Subcutaneous abdominal adipose tissue (tissue), 5 donors: Measurements from ENCODE around the gene CCSER1.
A peak's percentile ranks its signal among the peaks of the same experiment; 100 is the strongest.
"Not testable (repeated sequence)": the region's sequence is repeated elsewhere in the genome, so short reads cannot be mapped to it uniquely, and the experiment has no call there.

ENCODE experiments used
- H3K27ac ChIP-seq: one replicate; pipeline ENCODE4 v1.7.0; 2013; ENCODE audit warnings: low read depth, mild to moderate bottlenecking, inconsistent platforms, low read length, moderate library complexity
- H3K27me3 ChIP-seq, 5 donors: one replicate each; pipeline ENCODE4 v1.7.0; 2013; ENCODE audit warnings: low read length in 5 of 5, inconsistent platforms in 1 of 5; ENCODE audit not compliant: control insufficient read depth in 5 of 5, insufficient read depth in 4 of 5
- H3K36me3 ChIP-seq, 5 donors: one replicate each; pipeline ENCODE4 v1.7.0; 2013; ENCODE audit warnings: low read length in 5 of 5; ENCODE audit not compliant: control insufficient read depth in 5 of 5, insufficient read depth in 5 of 5
- H3K4me1 ChIP-seq, 5 donors: one replicate each; pipeline ENCODE4 v1.7.0; 2013; ENCODE audit warnings: low read length in 5 of 5, mild to moderate bottlenecking in 3 of 5, moderate library complexity in 1 of 5; ENCODE audit not compliant: control insufficient read depth in 5 of 5, insufficient read depth in 5 of 5
- H3K4me3 ChIP-seq, 5 donors: one replicate each; pipeline ENCODE4 v1.7.0; 2013; ENCODE audit warnings: low read length in 5 of 5, low read depth in 1 of 5
- H3K9ac ChIP-seq, 5 donors: one replicate each; pipeline ENCODE4 v1.7.0; 2013; ENCODE audit warnings: low read length in 5 of 5, mild to moderate bottlenecking in 4 of 5, moderate library complexity in 3 of 5
- H3K9me3 ChIP-seq, 5 donors: one replicate each; pipeline ENCODE4 v1.7.0; 2013; ENCODE audit warnings: low read length in 5 of 5; ENCODE audit not compliant: control insufficient read depth in 5 of 5
- donor health status: healthy.
- donor health status: healthy.
- donor health status: healthy.
- donor health status: healthy.
- donor health status: healthy.

Gene CCSER1

GRCh38 chr4:91127192-91127591 is 1000.0 kb downstream of the CCSER1 start:
- H3K4me3 ChIP-seq: no peak overlapping the region

GRCh38 chr4:91127831-91128230 is 1000.6 kb downstream of the CCSER1 start:
- no peaks in the 10 kb centered on the region for H3K27me3 ChIP-seq
- H3K4me1 ChIP-seq: no peaks in the 10 kb centered on the region
- H3K4me3 ChIP-seq: no peak overlapping the region
- H3K27ac ChIP-seq: no peak overlapping the region
- H3K9ac ChIP-seq: no peak overlapping the region
- no peaks in the 10 kb centered on the region for H3K9me3 ChIP-seq
- H3K36me3 ChIP-seq: no peaks in the 10 kb centered on the region

More at GRCh38 chr4:91127192-91127591, 1000.0 kb downstream of the CCSER1 start:
- Histone ChIP-seq H3K9me3 (no peaks in the 10 kb centered on the region), H3K27ac (no peak overlapping the region), H3K36me3 (no peaks in the 10 kb centered on the region), H3K9ac (no peak overlapping the region), H3K27me3 (no peaks in the 10 kb centered on the region), H3K4me1 (no peaks in the 10 kb centered on the region)

DNA sequence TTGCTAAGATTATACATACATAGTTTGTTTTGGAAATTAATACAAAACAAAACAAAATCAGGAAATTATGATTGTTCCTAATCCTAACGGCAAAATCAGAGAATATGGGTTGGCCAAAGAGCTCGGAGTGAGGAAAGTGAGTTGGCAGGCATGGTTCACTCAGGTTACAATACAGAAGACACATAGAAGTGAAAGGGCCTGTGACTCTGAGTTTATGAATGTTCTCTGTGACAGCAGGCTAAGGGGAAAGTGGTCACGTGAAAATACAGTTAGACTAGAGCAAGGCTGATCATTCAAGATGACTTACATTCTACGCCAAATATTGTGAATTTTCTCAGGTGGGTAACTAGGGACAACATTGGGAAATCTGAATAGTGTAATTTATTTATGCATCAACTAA is 1001.3 kb downstream of the CCSER1 start:
- H3K27me3 ChIP-seq: no peaks in the 10 kb centered on the region
- no peaks in the 10 kb centered on the region for H3K9me3 ChIP-seq
- no peaks in the 10 kb centered on the region for H3K36me3 ChIP-seq
- H3K27ac ChIP-seq: no peak overlapping the region
- no peak overlapping the region for H3K9ac ChIP-seq
- no peaks in the 10 kb centered on the region for H3K4me1 ChIP-seq
- H3K4me3 ChIP-seq: no peak overlapping the region

GRCh38 chr4:91147067-91147466 is 1019.9 kb downstream of the CCSER1 start:
- Histone ChIP-seq H3K9ac (no peak overlapping the region), H3K9me3 (peaks cover 0 to 11% (median 4%) of the 10 kb centered on the region in 5 donors), H3K27me3 (no peaks in the 10 kb centered on the region), H3K27ac (no peak overlapping the region), H3K36me3 (no peaks in the 10 kb centered on the region), H3K4me1 (no peaks in the 10 kb centered on the region), H3K4me3 (no peak overlapping the region)

- H3K4me3 ChIP-seq, H3K9me3 ChIP-seq, H3K4me1 ChIP-seq, H3K9ac ChIP-seq, H3K27ac ChIP-seq, H3K27me3 ChIP-seq, H3K36me3 ChIP-seq: not testable (repeated sequence)
These were observed 1026.8 kb downstream of the CCSER1 start for GRCh38 chr4:91154041-91154440.

DNA sequence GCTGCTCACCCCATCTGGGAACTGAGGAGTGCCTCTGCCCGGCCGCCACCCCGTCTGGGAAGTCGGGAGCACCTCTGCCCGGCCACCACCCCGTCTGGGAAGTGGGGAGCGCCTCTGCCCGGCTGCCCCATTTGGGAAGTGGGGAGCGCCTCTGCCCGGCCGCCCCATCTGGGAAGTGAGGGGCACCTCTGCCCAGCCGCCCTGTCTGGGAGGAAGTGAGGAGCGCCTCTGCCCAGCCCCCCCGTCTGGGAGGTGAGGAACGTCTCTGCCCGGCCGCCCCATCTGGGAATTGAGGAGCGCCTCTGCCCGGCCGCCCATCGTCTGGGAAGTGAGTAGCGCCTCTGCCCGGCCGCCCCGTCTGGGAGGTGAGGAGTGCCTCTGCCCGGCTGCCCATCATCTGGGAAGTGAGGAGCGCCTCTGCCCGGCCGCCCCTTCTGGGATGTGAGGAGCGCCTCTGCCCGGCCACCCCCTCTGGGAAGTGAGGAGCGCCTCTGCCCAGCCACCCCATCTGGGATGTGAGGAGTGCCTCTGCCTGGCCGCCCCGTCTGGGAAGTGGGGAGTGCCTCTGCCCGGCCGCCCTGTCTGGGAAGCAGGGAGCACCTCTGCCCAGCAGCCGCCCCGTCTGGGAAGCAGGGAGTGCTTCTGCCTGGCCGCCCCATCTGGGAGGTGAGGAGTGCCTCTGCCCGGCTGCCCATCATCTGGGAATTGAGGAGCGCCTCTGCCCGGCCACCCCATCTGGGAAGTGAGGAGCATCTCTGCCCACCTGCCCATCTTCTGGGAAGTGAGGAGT is 1040.9 kb downstream of the CCSER1 start:
- H3K4me1 ChIP-seq, H3K9me3 ChIP-seq, H3K9ac ChIP-seq, H3K27me3 ChIP-seq, H3K27ac ChIP-seq, H3K36me3 ChIP-seq, H3K4me3 ChIP-seq: not testable (repeated sequence)

DNA sequence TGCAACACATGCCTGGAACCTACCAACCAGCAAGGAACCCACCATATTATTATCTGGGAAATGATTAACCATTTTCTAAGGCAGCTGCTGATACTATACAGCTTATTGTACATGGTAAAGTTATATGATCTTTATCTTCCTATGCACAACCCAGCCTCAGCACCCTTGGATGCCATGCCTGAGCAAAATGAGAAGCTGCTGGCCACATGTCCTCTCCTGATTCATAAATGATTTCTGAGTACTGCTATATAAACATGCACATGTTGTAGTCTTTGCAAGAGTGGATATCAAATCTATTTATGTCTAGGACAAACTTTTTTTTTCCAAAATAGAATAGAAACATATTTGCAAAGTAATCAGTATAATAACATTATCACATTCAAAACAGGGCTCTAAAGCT is 1043.6 kb downstream of the CCSER1 start:
- Histone ChIP-seq H3K27ac (no peak overlapping the region), H3K9me3 (no peaks in the 10 kb centered on the region), H3K9ac (no peak overlapping the region), H3K4me1 (no peaks in the 10 kb centered on the region), H3K4me3 (no peak overlapping the region), H3K36me3 (no peaks in the 10 kb centered on the region), H3K27me3 (no peaks in the 10 kb centered on the region)

GRCh38 chr4:91171217-91171616 is 1044.0 kb downstream of the CCSER1 start:
- Histone ChIP-seq H3K9ac (no peak overlapping the region), H3K27me3 (no peaks in the 10 kb centered on the region), H3K4me3 (no peak overlapping the region), H3K27ac (no peak overlapping the region), H3K36me3 (no peaks in the 10 kb centered on the region), H3K9me3 (no peaks in the 10 kb centered on the region), H3K4me1 (no peaks in the 10 kb centered on the region)

DNA sequence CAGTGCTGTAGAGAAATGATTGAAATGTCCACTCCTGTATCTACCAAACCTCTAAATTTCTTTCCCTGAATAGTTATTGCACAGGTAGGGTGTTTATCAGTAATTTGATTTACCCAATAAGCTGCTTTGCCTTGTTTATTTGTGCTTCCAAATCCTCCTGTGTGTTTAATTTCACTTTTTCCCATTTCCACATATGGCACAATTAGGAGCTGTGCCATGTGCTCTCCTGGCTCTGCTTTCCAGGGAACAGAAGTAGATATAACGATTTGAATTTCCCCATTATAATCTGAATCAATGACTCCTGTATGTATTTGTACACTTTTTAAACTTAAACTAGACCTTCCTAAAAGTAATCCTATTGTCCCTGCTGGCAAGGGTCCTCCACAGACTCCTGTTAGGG is 1057.9 kb downstream of the CCSER1 start:
- H3K36me3 ChIP-seq, H3K9ac ChIP-seq, H3K9me3 ChIP-seq, H3K4me3 ChIP-seq, H3K4me1 ChIP-seq, H3K27ac ChIP-seq, H3K27me3 ChIP-seq: not testable (repeated sequence)

GRCh38 chr4:91198951-91199350 is 1071.8 kb downstream of the CCSER1 start:
- Histone ChIP-seq H3K27ac (no peak overlapping the region), H3K9ac (peak overlapping the region in 3 of 5 donors; percentile 0 to 16 (median 7)), H3K4me3 (peak overlapping the region; percentile 30 to 68 (median 44))

More at GRCh38 chr4:91198951-91199350, 1071.8 kb downstream of the CCSER1 start:
- no peaks in the 10 kb centered on the region for H3K4me1 ChIP-seq
- no peaks in the 10 kb centered on the region for H3K36me3 ChIP-seq
- peaks cover 0 to 2% (median 0%) of the 10 kb centered on the region in 5 donors for H3K9me3 ChIP-seq
- no peaks in the 10 kb centered on the region for H3K27me3 ChIP-seq
